Natural killer cell (primary cell): ENCODE results near the gene CASQ2. TPM values are rescaled to one million over a fixed set of nuclear protein-coding genes. Genes with fewer than 3 reads are reported as not detected.

Experiments used
- ATAC-seq, 3 donors: fragments of 150-1000 bp in 2 of 3; fragments of 200-7000 bp in 1 of 3; cut with Tn5 transposase; 1 replicate in 1 of 3; 2 replicates in 2 of 3; pipeline ENCODE4 v1.10.0; 2021; ENCODE audit warnings: mild to moderate bottlenecking in 2 of 3, moderate library complexity in 2 of 3
- DNase-seq, 2 donors: peaks; one replicate each; pipeline versions ENCODE4 v3.0.0 to v3.0.0-alpha.2; 2013 to 2021; ENCODE audit warnings: mixed read lengths in 1 of 2
- H3K27ac ChIP-seq: one replicate; pipeline ENCODE4 v1.5.1; 2013; ENCODE audit warnings: mild to moderate bottlenecking, low read length
- H3K27me3 ChIP-seq: one replicate; pipeline ENCODE4 v1.6.1; 2013; ENCODE audit warnings: low read length; ENCODE audit not compliant: control insufficient read depth, insufficient read depth
- H3K36me3 ChIP-seq: one replicate; pipeline ENCODE4 v1.6.1; 2013; ENCODE audit warnings: low read length; ENCODE audit not compliant: control insufficient read depth, insufficient read depth
- H3K4me1 ChIP-seq: one replicate; pipeline ENCODE4 v1.6.1; 2013; ENCODE audit warnings: low read length; ENCODE audit not compliant: control insufficient read depth, insufficient read depth
- H3K4me3 ChIP-seq: one replicate; pipeline ENCODE4 v1.5.1; 2013; ENCODE audit warnings: low read length
- H3K9me3 ChIP-seq: one replicate; pipeline ENCODE4 v1.6.1; 2013; ENCODE audit warnings: low read length; ENCODE audit not compliant: control insufficient read depth, insufficient read depth
- H3K27ac Mint-ChIP-seq, 2 donors: one replicate each; pipeline ENCODE4 v1.8.0; 2022; ENCODE audit warnings: mild to moderate bottlenecking in 2 of 2, mixed read lengths in 2 of 2, moderate library complexity in 1 of 2
- H3K27me3 Mint-ChIP-seq, 2 donors: one replicate each; pipeline ENCODE4 v1.8.0; 2022; ENCODE audit warnings: low read depth in 2 of 2, mixed read lengths in 2 of 2
- H3K36me3 Mint-ChIP-seq: one replicate; pipeline ENCODE4 v1.8.0; 2022; ENCODE audit warnings: mixed read lengths
- H3K4me1 Mint-ChIP-seq, 2 donors: one replicate each; pipeline ENCODE4 v1.8.0; 2022; ENCODE audit warnings: mixed read lengths in 2 of 2
- H3K4me3 Mint-ChIP-seq: one replicate; pipeline ENCODE4 v1.8.0; 2022; ENCODE audit warnings: mild to moderate bottlenecking, moderate library complexity, mixed read lengths
- H3K9me3 Mint-ChIP-seq, 2 donors: one replicate each; pipeline ENCODE4 v1.8.0; 2022; ENCODE audit warnings: mixed read lengths in 2 of 2
- CTCF ChIP-seq: fragments of 200-600 bp; IDR thresholded peaks from one replicate; pipeline ENCODE4 v1.8.0; 2022; ENCODE audit warnings: antibody characterized with exemption
- WGBS: methylation state at CpG from one replicate; pipeline ENCODE4 v1.1.7; 2013; ENCODE audit warnings: missing lambda C conversion rate; ENCODE audit not compliant: insufficient coverage; 5-methylcytosine and 5-hydroxymethylcytosine counted together
- intact Hi-C: fragments of 100-400 bp; cut with micrococcal nuclease; formaldehyde crosslinking; loops from one replicate; pipeline ENCODE4 v1.14.2; 2022
- total RNA-seq, 4 donors: library from RNA; stranded (reverse); fragments of 120-200 nt in 1 of 4; gene quantifications; one replicate each; pipeline versions ENCODE4 v1.2.3 to v1.2.4, GENCODE V29; 2013 to 2022

Gene CASQ2
- total RNA-seq, 3 donors from 2014 or later (not counting 1 experiment from before 2014, with no cell fraction given), result not detected

GRCh38 chr1:115757856-115758255 lies 10.7 kb downstream of the CASQ2 start:
- Mint-ChIP-seq H3K9me3 (no peaks in the 10 kb centered on the region), H3K27ac (no peak overlapping the region), H3K4me1 (no peaks in the 10 kb centered on the region), H3K27me3 (peaks cover 4 to 9% of the 10 kb centered on the region in 2 donors), H3K36me3 (no peaks in the 10 kb centered on the region), H3K4me3 (no peak overlapping the region)
- DNase-seq (no peak), ATAC-seq (no peak)
- no peak for TF ChIP-seq CTCF
- no peak overlapping the region for H3K27ac ChIP-seq
- H3K9me3 ChIP-seq, result no peaks in the 10 kb centered on the region
- H3K4me1 ChIP-seq, result no peaks in the 10 kb centered on the region
- intact Hi-C loops, result no loop called here
- no peak overlapping the region for H3K4me3 ChIP-seq
- no peaks in the 10 kb centered on the region for H3K36me3 ChIP-seq
- 87% methylated on average over 1 of the region's 1 CpG for WGBS
- no peaks in the 10 kb centered on the region for H3K27me3 ChIP-seq

- Mint-ChIP-seq H3K27me3 (peaks cover 0 to 8% of the 10 kb centered on the region in 2 donors), H3K4me3 (no peak overlapping the region), H3K27ac (no peak overlapping the region), H3K9me3 (no peaks in the 10 kb centered on the region), H3K36me3 (no peaks in the 10 kb centered on the region), H3K4me1 (no peaks in the 10 kb centered on the region)
- Histone ChIP-seq H3K27ac (no peak overlapping the region), H3K9me3 (no peaks in the 10 kb centered on the region), H3K36me3 (no peaks in the 10 kb centered on the region), H3K27me3 (no peaks in the 10 kb centered on the region), H3K4me1 (no peaks in the 10 kb centered on the region), H3K4me3 (no peak overlapping the region)
- DNase-seq (no peak), ATAC-seq (no peak)
- 89% methylated on average over 2 of the region's 3 CpGs for WGBS
- intact Hi-C loops, result no loop called here
- TF ChIP-seq CTCF, result no peak
Observed at GRCh38 chr1:115757326-115757725, 11.2 kb downstream of the CASQ2 start.

- Mint-ChIP-seq H3K27ac (no peak overlapping the region), H3K9me3 (no peaks in the 10 kb centered on the region), H3K4me3 (no peak overlapping the region), H3K27me3 (peaks cover 0 to 8% of the 10 kb centered on the region in 2 donors), H3K4me1 (no peaks in the 10 kb centered on the region), H3K36me3 (no peaks in the 10 kb centered on the region)
- H3K9me3 ChIP-seq, result no peaks in the 10 kb centered on the region
- no peak overlapping the region for H3K27ac ChIP-seq
- 82% methylated on average over 8 of the region's 8 CpGs for WGBS
- ATAC-seq (no peak), DNase-seq (no peak)
- no peaks in the 10 kb centered on the region for H3K27me3 ChIP-seq
- intact Hi-C loops, result no loop called here
- H3K4me3 ChIP-seq, result no peak overlapping the region
- no peaks in the 10 kb centered on the region for H3K4me1 ChIP-seq
- no peaks in the 10 kb centered on the region for H3K36me3 ChIP-seq
- no peak for TF ChIP-seq CTCF
Observed at GRCh38 chr1:115755456-115756370, 12.8 kb downstream of the CASQ2 start.
